SK-N-MC (cell line): ENCODE results near the gene ACBD5.

Experiments used
- DNase-seq: peaks from one replicate; pipeline ENCODE4 v3.0.0-alpha.2; 2011; ENCODE audit warnings: low read depth, low spot score
- H3K27ac ChIP-seq: fragments of 200-600 bp; sonication (generic); 2 replicates; pipeline ENCODE4 v1.5.1; 2016; ENCODE audit warnings: mixed run types
- H3K36me3 ChIP-seq: fragments of 200-600 bp; sonication (generic); 2 replicates; pipeline ENCODE4 v1.6.1; 2017; ENCODE audit warnings: antibody characterized with exemption, low read length, mixed read lengths; ENCODE audit not compliant: insufficient read depth
- H3K4me3 ChIP-seq: fragments of 200-600 bp; sonication (generic); 2 replicates; pipeline ENCODE4 v1.5.1; 2016
- H3K9ac ChIP-seq: fragments of 200-600 bp; sonication (generic); 2 replicates; pipeline ENCODE4 v1.8.0; 2017; ENCODE audit warnings: mixed run types, mixed read lengths; ENCODE audit not compliant: insufficient read length
- H3K9me3 ChIP-seq: fragments of 200-600 bp; sonication (generic); 2 replicates; pipeline ENCODE4 v1.6.1; 2017; ENCODE audit warnings: low read depth, mild to moderate bottlenecking, antibody characterized with exemption, low read length, moderate library complexity, mixed read lengths
- EZH2 ChIP-seq: fragments of 200-600 bp; sonication (generic); IDR thresholded peaks from one replicate; pipeline ENCODE4 v1.6.1; 2017; ENCODE audit warnings: antibody characterized with exemption
- FOXP2 ChIP-seq: optimal IDR thresholded peaks from 2 replicates; pipeline ENCODE3; 2011; ENCODE audit warnings: mild to moderate bottlenecking, moderate library complexity; ENCODE audit not compliant: insufficient read depth; ENCODE audit errors: extremely low read length, control extremely low read depth
- POLR2AphosphoS5 ChIP-seq: IDR thresholded peaks from 2 replicates; pipeline ENCODE4 v1.6.1; 2012; ENCODE audit warnings: mild to moderate bottlenecking, low read depth, low read length, borderline replicate concordance

Gene ACBD5

DNA sequence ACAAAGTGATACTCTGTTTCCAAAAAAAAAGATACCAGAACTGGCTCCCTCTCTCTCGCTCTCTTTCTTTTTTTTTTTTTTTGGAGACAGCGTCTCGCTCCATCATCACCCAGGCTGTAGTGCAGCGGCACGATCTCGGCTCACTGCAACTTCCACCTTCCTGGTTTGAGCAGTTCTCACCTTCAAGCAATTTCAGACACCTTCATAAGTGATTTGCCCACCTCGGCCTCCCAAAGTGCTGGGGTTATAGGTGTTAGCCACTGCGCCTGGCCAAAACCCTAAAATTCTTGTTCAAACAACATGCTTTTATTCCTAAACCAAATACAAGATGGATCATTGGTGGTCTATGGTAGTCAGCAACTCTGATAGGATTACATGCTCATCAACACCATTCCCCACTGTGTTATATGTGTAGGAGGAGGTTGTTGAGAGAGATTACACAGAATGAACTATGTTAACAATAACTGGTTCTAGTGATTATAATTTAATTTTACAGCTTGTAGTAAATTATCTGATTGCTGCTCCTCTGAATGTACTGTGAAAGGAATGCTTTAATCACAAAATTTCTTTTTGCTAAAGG, 15.5 kb downstream of the ACBD5 start:
- Histone ChIP-seq H3K4me3 (no peak overlapping the region), H3K36me3 (no peaks in the 10 kb centered on the region)
- DNase-seq = no peak

DNA sequence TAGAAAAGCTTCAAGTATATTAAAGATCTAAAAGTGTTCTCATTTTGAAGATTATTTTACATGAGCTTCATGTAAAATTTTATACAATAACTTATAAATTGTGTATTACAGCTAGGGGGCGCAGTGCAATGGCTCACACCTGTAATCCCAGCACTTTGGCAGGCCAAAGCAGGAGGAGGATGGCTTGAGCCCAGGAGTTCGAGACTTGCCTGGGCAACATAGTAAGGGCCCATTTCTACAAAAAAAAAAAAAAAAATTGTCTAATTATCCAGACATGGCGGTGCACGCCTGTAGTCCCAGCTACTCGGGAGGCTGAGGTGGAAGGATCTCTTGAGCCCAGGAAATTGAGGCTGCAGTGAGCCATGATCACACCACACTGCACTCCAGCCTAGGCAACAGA, 16.6 kb downstream of the ACBD5 start:
- no peak for DNase-seq
- Histone ChIP-seq H3K27ac (no peak overlapping the region), H3K9ac (no peak overlapping the region), H3K9me3 (no peaks in the 10 kb centered on the region), H3K4me3 (no peak overlapping the region), H3K36me3 (peaks cover 4% of the 10 kb centered on the region; the same call in 1 of the 2 replicates)
- TF ChIP-seq POLR2AphosphoS5 = no peak
- TF ChIP-seq EZH2 = no peak
- TF ChIP-seq FOXP2 = no peak

More for the DNA sequence above, 15.5 kb downstream of the ACBD5 start:
- Histone ChIP-seq H3K9me3 (no peaks in the 10 kb centered on the region), H3K9ac (no peak overlapping the region), H3K27ac (no peak overlapping the region)
- no peak for TF ChIP-seq EZH2
- no peak for TF ChIP-seq FOXP2
- no peak for TF ChIP-seq POLR2AphosphoS5

DNA sequence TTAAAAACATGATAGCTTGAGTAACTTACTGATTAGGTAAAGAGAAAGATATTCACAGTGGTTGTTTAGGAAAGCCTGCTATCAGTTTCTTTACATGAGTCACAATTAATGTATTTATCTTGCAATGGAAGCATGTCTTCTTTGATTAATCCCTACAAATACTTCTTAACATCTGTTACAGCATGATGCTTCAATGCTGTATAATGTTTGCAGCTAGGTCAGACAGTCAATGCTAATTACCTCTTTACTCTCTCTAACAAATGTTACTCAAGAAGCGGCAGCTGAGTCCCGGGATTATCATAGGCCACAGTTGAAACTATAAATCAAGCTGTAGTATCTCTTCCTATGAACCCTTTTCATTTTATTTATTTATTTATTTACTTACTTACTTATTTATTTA, 33.2 kb downstream of the ACBD5 start:
- Histone ChIP-seq H3K36me3 (no peaks in the 10 kb centered on the region; the same call in 1 of the 2 replicates), H3K4me3 (no peak overlapping the region), H3K9me3 (no peaks in the 10 kb centered on the region), H3K27ac (no peak overlapping the region), H3K9ac (no peak overlapping the region)
- no peak for TF ChIP-seq POLR2AphosphoS5
- TF ChIP-seq EZH2 = no peak
- no peak for TF ChIP-seq FOXP2
- no peak for DNase-seq

DNA sequence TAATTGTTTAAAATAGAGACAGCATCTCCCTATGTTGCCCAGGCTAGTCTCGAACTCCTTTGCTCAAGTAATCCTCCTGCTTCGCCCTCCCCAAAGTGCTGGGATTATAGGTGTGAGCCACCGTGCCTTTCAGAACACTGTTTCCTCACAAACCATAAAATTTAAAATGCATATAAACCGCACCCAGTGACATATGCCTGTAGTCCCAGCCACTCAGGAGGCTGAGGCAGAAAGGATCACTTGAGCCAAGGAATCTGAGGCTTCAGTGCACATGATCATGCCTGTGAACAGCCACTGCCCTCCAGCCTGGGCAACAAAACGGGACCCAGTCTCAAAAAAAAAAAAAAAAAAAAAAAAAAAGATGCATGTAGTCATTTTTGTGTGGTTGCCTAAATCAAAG, 36.8 kb downstream of the ACBD5 start:
- no peak overlapping the region for H3K9ac ChIP-seq
- TF ChIP-seq EZH2 (no peak), FOXP2 (no peak), POLR2AphosphoS5 (no peak)
- H3K36me3 ChIP-seq = no peaks in the 10 kb centered on the region
- H3K9me3 ChIP-seq = no peaks in the 10 kb centered on the region
- H3K27ac ChIP-seq = no peak overlapping the region
- H3K4me3 ChIP-seq = no peak overlapping the region
- no peak for DNase-seq

DNA sequence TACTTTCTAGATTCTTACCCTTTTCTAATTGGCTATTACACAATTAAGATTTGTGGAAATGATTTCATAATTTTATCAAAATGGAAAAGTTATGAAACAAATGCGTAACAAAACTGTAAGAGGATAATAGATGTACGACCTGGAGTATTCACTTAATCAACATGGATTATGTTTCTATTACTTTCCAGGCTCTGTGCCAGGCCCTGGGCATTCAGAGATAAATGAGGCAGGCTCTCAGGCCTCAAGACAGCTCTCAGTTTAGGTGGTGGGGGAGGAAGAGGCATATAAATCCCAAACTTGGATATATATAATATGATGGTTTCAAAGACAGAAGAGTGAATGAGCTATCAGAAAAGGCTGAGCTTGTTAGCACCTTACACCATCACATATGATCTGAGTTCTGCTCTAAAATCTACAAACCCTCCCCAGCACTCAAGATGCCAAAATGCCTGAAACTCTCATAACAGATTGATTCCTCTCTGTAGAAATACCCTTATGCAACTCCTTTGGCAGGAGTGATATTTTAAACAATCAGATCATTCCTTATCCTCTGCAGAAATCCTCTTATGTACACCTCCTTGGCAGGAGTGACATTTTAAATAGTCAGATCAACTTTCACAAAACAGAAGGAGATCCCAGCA, 42.5 kb downstream of the ACBD5 start:
- no peak overlapping the region for H3K4me3 ChIP-seq
- H3K9me3 ChIP-seq = no peaks in the 10 kb centered on the region
- no peak for TF ChIP-seq POLR2AphosphoS5
- no peak for TF ChIP-seq FOXP2
- TF ChIP-seq EZH2 = no peak
- H3K9ac ChIP-seq = no peak overlapping the region
- H3K27ac ChIP-seq = no peak overlapping the region; the same call in 1 of the 2 replicates
- no peaks in the 10 kb centered on the region for H3K36me3 ChIP-seq
- DNase-seq = no peak

DNA sequence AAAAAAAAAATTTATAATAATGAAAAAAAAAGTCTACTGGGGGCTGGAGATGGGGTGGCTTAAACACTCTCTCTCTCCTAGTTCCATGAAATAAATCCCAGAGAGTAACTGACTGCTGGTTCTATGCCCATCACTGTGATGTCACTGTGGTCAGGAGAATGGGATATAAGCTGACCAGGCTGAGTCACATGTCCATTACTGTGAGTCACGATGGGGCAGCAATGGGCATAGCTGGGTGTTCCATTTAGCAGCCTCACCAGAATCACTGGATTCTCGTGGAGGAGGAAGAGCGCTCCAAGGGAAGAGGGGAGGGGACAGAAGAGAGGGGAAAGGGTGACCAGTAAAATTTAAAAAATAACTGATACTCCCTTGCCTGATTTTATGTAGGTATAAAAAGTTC, 48.3 kb downstream of the ACBD5 start:
- H3K9me3 ChIP-seq = no peaks in the 10 kb centered on the region
- no peak overlapping the region for H3K9ac ChIP-seq
- no peak for DNase-seq
- no peak overlapping the region for H3K27ac ChIP-seq
- no peak for TF ChIP-seq FOXP2
- TF ChIP-seq POLR2AphosphoS5 = no peak
- TF ChIP-seq EZH2 = no peak
- no peak overlapping the region for H3K4me3 ChIP-seq
- H3K36me3 ChIP-seq = no peaks in the 10 kb centered on the region

DNA sequence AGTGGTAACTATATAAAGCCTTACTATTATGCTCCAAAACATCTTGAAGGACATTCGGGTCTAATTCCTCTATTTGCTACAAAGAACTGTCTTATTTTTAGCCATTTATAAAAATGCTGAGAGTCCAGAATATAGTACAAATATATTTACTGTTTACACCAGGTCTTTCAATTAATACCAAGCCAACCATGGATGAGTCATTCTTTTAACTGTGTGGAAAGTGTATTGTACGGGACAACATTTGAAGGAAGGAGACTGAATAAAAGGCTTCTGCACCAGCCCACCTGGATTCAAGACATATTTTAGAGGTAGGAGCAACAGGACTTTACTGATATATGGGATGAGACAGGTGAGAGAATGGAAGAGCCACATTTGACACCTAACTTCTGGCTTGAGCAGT, 50.1 kb downstream of the ACBD5 start:
- TF ChIP-seq FOXP2 (no peak), EZH2 (no peak), POLR2AphosphoS5 (no peak)
- DNase-seq = no peak

DNA sequence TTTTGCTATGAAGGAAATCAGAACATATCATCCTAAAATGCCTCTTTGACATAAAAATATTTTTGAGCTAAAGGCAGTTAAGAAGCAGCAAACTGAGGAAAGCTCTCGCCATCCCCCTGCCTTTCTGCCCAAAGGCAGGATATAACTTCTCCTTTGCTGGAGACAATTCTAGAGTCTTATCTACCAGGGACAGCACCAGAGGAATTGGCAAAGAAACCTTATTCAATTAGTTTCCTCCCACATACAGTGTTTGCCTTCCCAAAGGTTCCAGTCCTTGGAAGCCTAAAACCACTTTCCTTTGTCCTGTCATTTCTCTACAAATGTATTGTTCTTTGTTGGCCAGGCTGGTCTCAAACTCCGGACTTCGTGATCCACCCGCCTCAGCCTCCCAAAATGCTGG, 51.7 kb downstream of the ACBD5 start:
- H3K36me3 ChIP-seq = peaks cover 3% of the 10 kb centered on the region; the same call in 1 of the 2 replicates
- H3K4me3 ChIP-seq = no peak overlapping the region
- no peak overlapping the region for H3K27ac ChIP-seq
- no peak for DNase-seq
- H3K9me3 ChIP-seq = no peaks in the 10 kb centered on the region
- no peak overlapping the region for H3K9ac ChIP-seq
- TF ChIP-seq POLR2AphosphoS5 (no peak), FOXP2 (no peak), EZH2 (no peak)

More for the DNA sequence above, 50.1 kb downstream of the ACBD5 start:
- H3K9me3 ChIP-seq = no peaks in the 10 kb centered on the region
- H3K27ac ChIP-seq = no peak overlapping the region
- H3K9ac ChIP-seq = no peak overlapping the region
- no peaks in the 10 kb centered on the region for H3K36me3 ChIP-seq
- H3K4me3 ChIP-seq = no peak overlapping the region

DNA sequence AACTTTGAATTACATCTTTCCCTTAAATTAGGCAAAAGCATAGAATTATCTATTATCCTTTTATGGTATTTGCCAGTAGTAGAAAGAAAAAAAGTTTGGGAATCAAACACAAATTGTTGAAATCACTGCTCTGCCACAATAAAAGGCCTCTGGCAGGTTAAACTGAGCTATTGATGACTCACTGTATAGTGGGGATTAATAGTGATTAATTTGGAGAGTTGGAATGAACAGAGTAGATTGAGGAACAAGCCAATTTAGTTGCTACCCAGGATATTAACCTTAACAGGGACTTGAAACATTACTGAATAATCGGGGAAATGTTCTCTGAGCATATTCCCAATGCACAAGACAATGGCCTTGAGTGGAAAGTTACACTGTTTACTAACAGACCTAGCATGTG, 52.3 kb downstream of the ACBD5 start:
- no peak for TF ChIP-seq POLR2AphosphoS5
- TF ChIP-seq FOXP2 = no peak
- no peak for TF ChIP-seq EZH2
- peaks cover 6% of the 10 kb centered on the region; the same call in 1 of the 2 replicates for H3K36me3 ChIP-seq

More for the DNA sequence above, 52.3 kb downstream of the ACBD5 start:
- no peak overlapping the region for H3K4me3 ChIP-seq
- H3K9ac ChIP-seq = no peak overlapping the region
- no peak overlapping the region for H3K27ac ChIP-seq
- no peak for DNase-seq
- no peaks in the 10 kb centered on the region for H3K9me3 ChIP-seq
